ENCODE measurements around the gene ITGB3BP. TPM values are rescaled to one million over a fixed set of nuclear protein-coding genes. Genes with fewer than 3 reads are reported as not detected.

Gene ITGB3BP
- total RNA-seq, 1 experiment from 2014 or later, result 44.8 TPM

DNA sequence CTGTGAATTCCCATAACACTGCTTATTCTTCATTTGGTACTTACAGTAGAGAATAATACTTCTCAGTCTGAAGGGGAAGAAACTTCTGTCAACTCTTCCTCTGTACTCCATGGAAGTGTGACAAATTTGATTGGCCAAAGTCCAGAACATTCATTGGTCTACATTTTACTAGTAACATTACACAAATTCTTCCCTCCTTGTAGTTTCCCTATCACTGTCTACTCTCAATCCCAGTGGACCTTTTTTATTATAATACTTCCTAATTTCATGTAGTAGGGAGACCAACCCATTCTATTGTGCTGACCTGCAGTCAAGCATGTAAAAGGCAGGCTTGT is 80.9 kb downstream of the ITGB3BP start:
- H3K9ac ChIP-seq (ENCODE audit: low read length), result no peak overlapping the region
- H3K36me3 ChIP-seq (ENCODE audit: low read depth, low read length), result 0 out of 2 replicates have a peak, but pooled peaks cover 2% of the 10 kb centered on the region
- H3K27ac ChIP-seq (ENCODE audit: low read length), result no peak overlapping the region
- ATAC-seq (peak; percentile 39), DNase-seq (peak; percentile 28)
- H3K4me1 ChIP-seq (ENCODE audit: insufficient read depth, low read length), result no peaks in the 10 kb centered on the region
- no peaks in the 10 kb centered on the region for H3K9me2 ChIP-seq (replicated peaks; ENCODE audit: low read length)
- H3K79me2 ChIP-seq (ENCODE audit: low read length), result no peaks in the 10 kb centered on the region
- H3F3A ChIP-seq (ENCODE audit: low read length, unreplicated experiment), result no peaks in the 10 kb centered on the region
- no peaks in the 10 kb centered on the region for H3K27me3 ChIP-seq (ENCODE audit: low read length)
- intact Hi-C loops (cut with micrococcal nuclease), result no loop called here
- no peak overlapping the region for H2AFZ ChIP-seq (ENCODE audit: low read length)
- no peak overlapping the region for H3K4me3 ChIP-seq (ENCODE audit: low read length)
- no TSS peak for BruUV-seq (replicated peaks)
- ChIA-PET CTCF (interaction anchor here (0.6 to 1.0 kb wide), 2 partner anchors 96 to 312 kb away, joined by 3 read pairs; no protein-coding TSS in a partner anchor), POLR2A (ENCODE audit: unreplicated experiment) (no interaction called here)
- H4K20me1 ChIP-seq (ENCODE audit: low read length), result no peaks in the 10 kb centered on the region
- TF ChIP-seq, protein P1, sequence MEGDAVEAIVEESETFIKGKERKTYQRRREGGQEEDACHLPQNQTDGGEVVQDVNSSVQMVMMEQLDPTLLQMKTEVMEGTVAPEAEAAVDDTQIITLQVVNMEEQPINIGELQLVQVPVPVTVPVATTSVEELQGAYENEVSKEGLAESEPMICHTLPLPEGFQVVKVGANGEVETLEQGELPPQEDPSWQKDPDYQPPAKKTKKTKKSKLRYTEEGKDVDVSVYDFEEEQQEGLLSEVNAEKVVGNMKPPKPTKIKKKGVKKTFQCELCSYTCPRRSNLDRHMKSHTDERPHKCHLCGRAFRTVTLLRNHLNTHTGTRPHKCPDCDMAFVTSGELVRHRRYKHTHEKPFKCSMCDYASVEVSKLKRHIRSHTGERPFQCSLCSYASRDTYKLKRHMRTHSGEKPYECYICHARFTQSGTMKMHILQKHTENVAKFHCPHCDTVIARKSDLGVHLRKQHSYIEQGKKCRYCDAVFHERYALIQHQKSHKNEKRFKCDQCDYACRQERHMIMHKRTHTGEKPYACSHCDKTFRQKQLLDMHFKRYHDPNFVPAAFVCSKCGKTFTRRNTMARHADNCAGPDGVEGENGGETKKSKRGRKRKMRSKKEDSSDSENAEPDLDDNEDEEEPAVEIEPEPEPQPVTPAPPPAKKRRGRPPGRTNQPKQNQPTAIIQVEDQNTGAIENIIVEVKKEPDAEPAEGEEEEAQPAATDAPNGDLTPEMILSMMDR (conservative IDR thresholded peaks at IDR 0.05; ENCODE audit: low read depth, low read length), result no peak
- TF ChIP-seq EZH2phosphoT487 (IDR thresholded peaks at IDR 0.05; ENCODE audit: borderline replicate concordance, low read length), result no peak
- TF ChIP-seq EZH2 (IDR thresholded peaks at IDR 0.05; ENCODE audit: low read length, unreplicated experiment), result no peak
- no peaks in the 10 kb centered on the region for H3K9me3 ChIP-seq (ENCODE audit: low read length)
- H3K4me2 ChIP-seq (ENCODE audit: low read length), result no peak overlapping the region

DNA sequence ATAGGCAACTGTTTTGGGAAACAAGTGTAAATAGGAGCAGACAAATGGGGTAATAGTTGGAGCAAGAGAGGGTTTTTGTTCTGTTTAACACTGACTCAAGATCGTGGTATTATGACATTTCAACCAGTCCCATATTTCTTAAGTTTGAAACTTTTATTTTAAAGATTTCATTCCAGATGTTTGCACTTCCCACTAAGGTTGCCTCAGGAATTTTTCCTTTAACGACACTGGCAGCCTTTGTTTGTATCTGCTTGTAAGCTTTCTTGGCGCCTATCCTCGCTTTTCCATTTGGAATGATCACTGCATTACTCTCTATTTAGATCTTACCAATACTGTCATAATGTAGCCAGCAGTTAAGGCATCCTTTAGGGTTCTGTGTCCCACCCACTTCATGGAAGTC is 87.9 kb downstream of the ITGB3BP start:
- no peak overlapping the region for H3K9ac ChIP-seq (ENCODE audit: low read length)
- no peaks in the 10 kb centered on the region for H3K9me3 ChIP-seq (ENCODE audit: low read length)
- no peak overlapping the region for H3K27ac ChIP-seq (ENCODE audit: low read length)
- H3K36me3 ChIP-seq (ENCODE audit: low read depth, low read length), result no peaks in the 10 kb centered on the region
- H2AFZ ChIP-seq (ENCODE audit: low read length), result no peak overlapping the region
- no peaks in the 10 kb centered on the region for H3K27me3 ChIP-seq (ENCODE audit: low read length)
- no peaks in the 10 kb centered on the region for H3K4me1 ChIP-seq (ENCODE audit: insufficient read depth, low read length)
- POLR2A ChIA-PET (ENCODE audit: unreplicated experiment), result no interaction called here
- no peak for ATAC-seq
- TF ChIP-seq EZH2 (IDR thresholded peaks at IDR 0.05; ENCODE audit: low read length, unreplicated experiment) (no peak), EZH2phosphoT487 (IDR thresholded peaks at IDR 0.05; ENCODE audit: borderline replicate concordance, low read length) (no peak)
- TF ChIP-seq, protein P1 (conservative IDR thresholded peaks at IDR 0.05; ENCODE audit: low read depth, low read length), result no peak
- H4K20me1 ChIP-seq (ENCODE audit: low read length), result no peaks in the 10 kb centered on the region
- no peaks in the 10 kb centered on the region for H3K9me2 ChIP-seq (replicated peaks; ENCODE audit: low read length)
- H3K4me2 ChIP-seq (ENCODE audit: low read length), result no peak overlapping the region
- CTCF ChIA-PET, result no interaction called here
- H3K79me2 ChIP-seq (ENCODE audit: low read length), result no peaks in the 10 kb centered on the region
- no TSS peak for BruUV-seq (replicated peaks)
- no peak overlapping the region for H3K4me3 ChIP-seq (ENCODE audit: low read length)
- intact Hi-C loops (cut with micrococcal nuclease), result no loop called here
- DNase-seq, result no peak
- no peaks in the 10 kb centered on the region for H3F3A ChIP-seq (ENCODE audit: low read length, unreplicated experiment)

- no peak for ATAC-seq
- intact Hi-C loops (cut with micrococcal nuclease), result no loop called here
- Histone ChIP-seq H3K4me1 (ENCODE audit: insufficient read depth, low read length) (peaks cover 6% of the 10 kb centered on the region; the same call in 1 of the 2 replicates), H3K36me3 (ENCODE audit: low read depth, low read length) (0 out of 2 replicates have a peak, but pooled peaks cover 3% of the 10 kb centered on the region), H3K9me3 (ENCODE audit: low read length) (no peaks in the 10 kb centered on the region), H3F3A (ENCODE audit: low read length, unreplicated experiment) (no peaks in the 10 kb centered on the region), H3K79me2 (ENCODE audit: low read length) (no peaks in the 10 kb centered on the region), H3K4me3 (ENCODE audit: low read length) (no peak overlapping the region), H3K4me2 (ENCODE audit: low read length) (no peak overlapping the region), H2AFZ (ENCODE audit: low read length) (no peak overlapping the region), H4K20me1 (ENCODE audit: low read length) (no peaks in the 10 kb centered on the region), H3K9ac (ENCODE audit: low read length) (no peak overlapping the region), H3K27ac (ENCODE audit: low read length) (no peak overlapping the region), H3K27me3 (ENCODE audit: low read length) (no peaks in the 10 kb centered on the region), H3K9me2 (replicated peaks; ENCODE audit: low read length) (no peaks in the 10 kb centered on the region)
- TF ChIP-seq EZH2 (IDR thresholded peaks at IDR 0.05; ENCODE audit: low read length, unreplicated experiment) (no peak), EZH2phosphoT487 (IDR thresholded peaks at IDR 0.05; ENCODE audit: borderline replicate concordance, low read length) (no peak)
- TF ChIP-seq, protein P1 (conservative IDR thresholded peaks at IDR 0.05; ENCODE audit: low read depth, low read length), result no peak
- BruUV-seq (replicated peaks), result no TSS peak
- ChIA-PET POLR2A (ENCODE audit: unreplicated experiment) (interaction anchor here (0.5 kb wide), 1 partner anchor 27 kb away, joined by 10 read pairs; no protein-coding TSS in a partner anchor), CTCF (no interaction called here)
- no peak for DNase-seq
Observed at GRCh38 chr1:63429281-63429680, 93.7 kb downstream of the ITGB3BP start.
